PC-9 (cell line): Measurements from ENCODE around the gene NDRG2. TPM values are rescaled to one million over a fixed set of nuclear protein-coding genes. Genes with fewer than 3 reads are reported as not detected.
"Not testable (repeated sequence)": the region's sequence is repeated elsewhere in the genome, so short reads cannot be mapped to it uniquely, and the experiment has no call there.

Experiments
- BruUV-seq: library from RNA; stranded (reverse); fragments of 400-500 nt; replicated peaks from 2 replicates; lab custom pipeline; 2021; lab: Mats Ljungman, UMichigan
- CTCF ChIA-PET: fragments of 300-600 bp; sonication (Branson Sonifier 250); formaldehyde crosslinking; loops from one replicate; lab custom pipeline; 2022; ENCODE audit warnings: antibody characterized with exemption; lab: Charles Lee
- POLR2A ChIA-PET: fragments of 300-600 bp; sonication (Branson Sonifier 250); formaldehyde crosslinking; loops from one replicate; lab custom pipeline; 2022; ENCODE audit warnings: antibody characterized with exemption; ENCODE audit not compliant: unreplicated experiment; lab: Charles Lee
- DNase-seq, 2 experiments: peaks; one replicate each; pipeline versions ENCODE4 v3.0.0 to v3.0.0-alpha.2; 2015 to 2022; ENCODE audit warnings: mixed read lengths in 1 of 2
- H2AFZ ChIP-seq: fragments of 200-600 bp; sonication (generic); 2 replicates; pipeline ENCODE4 v1.8.1; 2017; ENCODE audit warnings: antibody characterized with exemption
- H3F3A ChIP-seq: fragments of 200-600 bp; sonication (generic); 2 replicates; pipeline ENCODE4 v1.8.1; 2017; ENCODE audit warnings: antibody characterized with exemption, mild to moderate bottlenecking, low read depth; ENCODE audit not compliant: insufficient read depth
- H3K27ac ChIP-seq: fragments of 200-600 bp; sonication (generic); 2 replicates; pipeline ENCODE4 v1.6.1; 2016; ENCODE audit warnings: mixed run types
- H3K27me3 ChIP-seq: fragments of 200-600 bp; sonication (generic); 2 replicates; pipeline ENCODE4 v1.6.1; 2016; ENCODE audit warnings: low read depth, mixed run types; ENCODE audit not compliant: insufficient read depth
- H3K36me3 ChIP-seq: fragments of 200-600 bp; sonication (generic); 2 replicates; pipeline ENCODE4 v1.6.1; 2016; ENCODE audit warnings: low read depth, mixed run types
- H3K4me1 ChIP-seq: fragments of 200-600 bp; sonication (generic); replicated peaks from 2 replicates; pipeline ENCODE4 v1.6.1; 2016; ENCODE audit warnings: mixed run types; ENCODE audit not compliant: insufficient read depth
- H3K4me2 ChIP-seq: fragments of 200-600 bp; sonication (generic); 2 replicates; pipeline ENCODE4 v1.6.1; 2017; ENCODE audit warnings: mixed run types
- H3K4me3 ChIP-seq: fragments of 200-600 bp; sonication (generic); 2 replicates; pipeline ENCODE4 v1.6.1; 2016; ENCODE audit warnings: mixed run types
- H3K79me2 ChIP-seq: fragments of 200-600 bp; sonication (generic); 2 replicates; pipeline ENCODE4 v1.6.1; 2017; ENCODE audit warnings: low read depth, mixed run types
- H3K9me2 ChIP-seq: fragments of 200-600 bp; sonication (generic); 2 replicates; pipeline ENCODE4 v1.8.1; 2017; ENCODE audit warnings: mild to moderate bottlenecking; ENCODE audit not compliant: insufficient read depth
- H3K9me3 ChIP-seq: fragments of 200-600 bp; sonication (generic); 2 replicates; pipeline ENCODE4 v1.8.1; 2016; ENCODE audit warnings: low read depth; ENCODE audit not compliant: insufficient read depth
- H4K20me1 ChIP-seq: fragments of 200-600 bp; sonication (generic); 2 replicates; pipeline ENCODE4 v1.8.1; 2017; ENCODE audit not compliant: insufficient read depth
- CTCF ChIP-seq: fragments of 200-600 bp; sonication (generic); conservative IDR thresholded peaks from 2 replicates; pipeline ENCODE4 v1.6.1; 2017; ENCODE audit warnings: mixed run types, antibody characterized with exemption, mild to moderate bottlenecking, moderate library complexity
- EZH2 ChIP-seq: fragments of 200-600 bp; sonication (generic); IDR thresholded peaks from 2 replicates; pipeline ENCODE4 v1.8.0; 2017; ENCODE audit warnings: antibody characterized with exemption, low read depth
- intact Hi-C: fragments of 100-400 bp; cut with micrococcal nuclease; formaldehyde crosslinking; loops from one replicate; pipeline ENCODE4 v1.10.0; 2022; ENCODE audit not compliant: unreplicated experiment
- total RNA-seq: library from RNA; stranded (reverse); gene quantifications from 2 replicates; pipeline ENCODE4 v1.2.3, GENCODE V29; 2021

Gene NDRG2
- total RNA-seq, 1 experiment from 2014 or later, result 12.2 TPM

DNA sequence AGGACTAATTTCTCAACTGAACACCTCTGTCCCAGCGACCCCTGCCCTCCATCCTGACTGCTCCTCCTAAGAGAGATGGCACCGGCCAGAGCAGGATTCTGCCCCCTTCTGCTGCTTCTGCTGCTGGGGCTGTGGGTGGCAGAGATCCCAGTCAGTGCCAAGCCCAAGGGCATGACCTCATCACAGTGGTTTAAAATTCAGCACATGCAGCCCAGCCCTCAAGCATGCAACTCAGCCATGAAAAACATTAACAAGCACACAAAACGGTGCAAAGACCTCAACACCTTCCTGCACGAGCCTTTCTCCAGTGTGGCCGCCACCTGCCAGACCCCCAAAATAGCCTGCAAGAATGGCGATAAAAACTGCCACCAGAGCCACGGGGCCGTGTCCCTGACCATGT, 18.1 kb upstream of the NDRG2 start:
- H3K79me2 ChIP-seq, result no peaks in the 10 kb centered on the region
- peaks cover 9% of the 10 kb centered on the region; the same call in 1 of the 2 replicates for H3F3A ChIP-seq
- no TSS peak for BruUV-seq
- H3K36me3 ChIP-seq, result no peaks in the 10 kb centered on the region
- TF ChIP-seq EZH2 (no peak), CTCF (no peak)
- H2AFZ ChIP-seq, result no peak overlapping the region
- no peaks in the 10 kb centered on the region for H3K27me3 ChIP-seq
- H3K4me3 ChIP-seq, result no peak overlapping the region
- H3K9me2 ChIP-seq, result no peaks in the 10 kb centered on the region
- CTCF ChIA-PET, result no interaction called here
- POLR2A ChIA-PET, result no interaction called here
- peaks cover 15% of the 10 kb centered on the region for H3K4me1 ChIP-seq
- H3K9me3 ChIP-seq, result no peaks in the 10 kb centered on the region
- intact Hi-C loops, result no loop called here
- H3K4me2 ChIP-seq, result no peak overlapping the region
- DNase-seq, result no peak
- H4K20me1 ChIP-seq, result no peaks in the 10 kb centered on the region
- H3K27ac ChIP-seq, result no peak overlapping the region

DNA sequence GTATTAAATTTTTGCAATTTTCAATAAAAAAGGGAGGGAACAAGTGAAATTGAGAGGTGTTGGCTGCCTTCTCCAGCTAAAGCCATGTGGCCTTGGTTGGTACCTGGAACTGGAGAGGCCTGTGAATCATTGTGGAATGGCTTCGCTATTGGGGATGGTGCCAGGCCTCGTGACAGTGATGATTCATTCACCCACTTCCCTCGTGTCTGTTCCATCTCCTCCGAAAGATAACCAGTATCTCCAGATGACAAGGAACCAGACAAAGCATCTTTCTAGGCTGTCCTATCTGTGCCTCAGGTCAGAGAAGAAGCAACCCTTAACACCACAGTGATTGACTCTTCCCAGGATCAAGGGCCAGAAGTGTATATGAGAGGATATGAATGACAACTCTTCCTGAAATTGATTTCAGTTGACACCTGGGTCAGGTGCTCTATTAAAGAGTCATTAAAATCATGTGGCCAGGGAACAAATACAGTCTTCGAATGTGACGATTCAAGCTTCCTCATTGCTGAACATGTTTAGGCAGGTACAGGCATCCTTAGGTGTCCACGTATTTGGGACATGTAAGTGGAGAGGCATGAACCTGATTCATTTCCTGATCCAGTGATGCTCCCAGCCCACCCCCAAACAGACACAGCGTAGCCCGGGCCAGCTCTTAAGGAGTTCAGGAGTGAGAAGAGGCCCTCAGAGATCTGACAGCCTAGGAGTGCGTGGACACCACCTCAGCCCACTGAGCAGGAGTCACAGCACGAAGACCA, 17.0 kb upstream of the NDRG2 start, which contains the start of gene RNASE7:
Gene RNASE7 (plus strand): TSS at position 687 of the 758 bp plus-strand sequence. CDS start 631 bp downstream, outside the sequence.
- no peaks in the 10 kb centered on the region for H4K20me1 ChIP-seq
- H3K27me3 ChIP-seq, result no peaks in the 10 kb centered on the region
- H3K79me2 ChIP-seq, result no peaks in the 10 kb centered on the region
- H3K9me2 ChIP-seq, result no peaks in the 10 kb centered on the region
- peaks cover 15% of the 10 kb centered on the region for H3K4me1 ChIP-seq
- no peaks in the 10 kb centered on the region for H3K9me3 ChIP-seq
- peaks cover 9% of the 10 kb centered on the region; the same call in 1 of the 2 replicates for H3F3A ChIP-seq
- intact Hi-C loops, result no loop called here
- no peak within 1 kb of the TSS for H3K27ac ChIP-seq
- no peak within 1 kb of the TSS for H3K4me2 ChIP-seq
- ChIA-PET POLR2A (no interaction called here), CTCF (interaction anchor here (0.6 kb wide), 1 partner anchor 344 kb away, joined by 4 read pairs; no protein-coding TSS in a partner anchor)
- no peak within 1 kb of the TSS for H2AFZ ChIP-seq
- TF ChIP-seq EZH2, result no peak
- no peak for TF ChIP-seq CTCF
- no peak within 1 kb of the TSS for H3K4me3 ChIP-seq
- H3K36me3 ChIP-seq, result no peaks in the 10 kb centered on the region
- no TSS peak for BruUV-seq
- DNase-seq, result no peak

DNA sequence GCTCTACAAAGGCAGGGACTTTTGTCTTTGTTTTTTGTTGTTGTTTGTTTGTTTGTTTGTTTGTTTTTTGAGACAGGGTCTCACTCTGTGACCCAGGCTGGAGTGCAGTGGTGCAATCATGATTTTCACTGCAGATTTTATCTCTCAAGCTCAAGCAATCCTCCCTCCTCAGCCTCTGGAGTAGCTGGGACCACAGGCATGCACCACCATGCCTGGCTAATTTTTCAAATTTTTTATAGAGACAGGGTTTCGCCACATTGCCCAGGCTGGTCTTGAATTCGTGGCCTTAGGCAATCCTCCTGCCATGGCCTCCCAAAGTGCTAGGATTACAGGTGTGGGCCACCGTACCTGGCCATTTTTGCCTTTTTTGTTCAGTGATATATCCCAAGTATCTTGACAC, 16.1 kb upstream of the NDRG2 start:
- H2AFZ ChIP-seq, BruUV-seq, H3K27me3 ChIP-seq, H3K79me2 ChIP-seq, H3K9me2 ChIP-seq, H3K9me3 ChIP-seq, H3F3A ChIP-seq, DNase-seq, H3K36me3 ChIP-seq, H3K4me2 ChIP-seq, H4K20me1 ChIP-seq, POLR2A ChIA-PET, H3K27ac ChIP-seq, H3K4me3 ChIP-seq: not testable (repeated sequence)
- intact Hi-C loops, result loop anchor here (1.0 kb wide), 2 partner anchors 27 to 184 kb away; no protein-coding TSS in a partner anchor
- CTCF ChIA-PET, result interaction anchor here (0.6 to 2.0 kb wide), 2 partner anchors 20 to 26 kb away, joined by 3 to 18 read pairs; no protein-coding TSS in a partner anchor
- H3K4me1 ChIP-seq, result peaks cover 15% of the 10 kb centered on the region
